HCT116 (cell line): ENCODE data around the gene DOCK3.

Source experiments
- ATF3 ChIP-seq: IDR thresholded peaks from 2 replicates; pipeline ENCODE4 v1.6.1; 2012
- CTCF ChIP-seq, 3 experiments: fragments of 200-600 bp in 1 of 3; sonication (generic) in 1 of 3; IDR thresholded peaks in 2 of 3; conservative IDR thresholded peaks in 1 of 3; 2 replicates each; pipeline ENCODE4 v1.5.1; 2012 to 2017; ENCODE audit warnings: low read depth in 2 of 3, low read length in 2 of 3, antibody characterized with exemption in 1 of 3, borderline replicate concordance in 1 of 3, control low read depth in 1 of 3, mild to moderate bottlenecking in 1 of 3, mixed read lengths in 1 of 3, mixed run types in 1 of 3, moderate library complexity in 1 of 3; ENCODE audit not compliant: insufficient read depth in 1 of 3
- ELF1 ChIP-seq: IDR thresholded peaks from 2 replicates; pipeline ENCODE4 v1.6.1; 2012; ENCODE audit warnings: low read depth, borderline replicate concordance
- EZH2phosphoT487 ChIP-seq: fragments of 200-600 bp; IDR thresholded peaks from 2 replicates; pipeline ENCODE4 v1.6.1; 2018; ENCODE audit warnings: antibody characterized with exemption, borderline replicate concordance
- POLR2AphosphoS5 ChIP-seq: IDR thresholded peaks from 2 replicates; pipeline ENCODE4 v1.6.1; 2011; ENCODE audit warnings: mild to moderate bottlenecking, low read depth, low read length, moderate library complexity
- SIN3A ChIP-seq: IDR thresholded peaks from 2 replicates; pipeline ENCODE4 v1.6.1; 2012; ENCODE audit warnings: low read depth
- SP1 ChIP-seq: IDR thresholded peaks from 2 replicates; pipeline ENCODE4 v1.6.1; 2012; ENCODE audit warnings: low read depth
- TF ChIP-seq, protein P1 (sequence below): IDR thresholded peaks from 2 replicates; pipeline ENCODE4 v1.6.1; 2012; ENCODE audit warnings: low read depth

GRCh38 chr3:51338632-51339031 lies 663.9 kb downstream of the DOCK3 start:
- no peak for TF ChIP-seq CTCF (IDR thresholded peaks at IDR 0.05 in 2 of 3, conservative IDR thresholded peaks at IDR 0.05 in 1 of 3; ENCODE audit: borderline replicate concordance in 1 of 3, insufficient read depth in 1 of 3, low read depth in 2 of 3, low read length in 2 of 3)
- no peak for TF ChIP-seq ELF1
- TF ChIP-seq, protein P1, sequence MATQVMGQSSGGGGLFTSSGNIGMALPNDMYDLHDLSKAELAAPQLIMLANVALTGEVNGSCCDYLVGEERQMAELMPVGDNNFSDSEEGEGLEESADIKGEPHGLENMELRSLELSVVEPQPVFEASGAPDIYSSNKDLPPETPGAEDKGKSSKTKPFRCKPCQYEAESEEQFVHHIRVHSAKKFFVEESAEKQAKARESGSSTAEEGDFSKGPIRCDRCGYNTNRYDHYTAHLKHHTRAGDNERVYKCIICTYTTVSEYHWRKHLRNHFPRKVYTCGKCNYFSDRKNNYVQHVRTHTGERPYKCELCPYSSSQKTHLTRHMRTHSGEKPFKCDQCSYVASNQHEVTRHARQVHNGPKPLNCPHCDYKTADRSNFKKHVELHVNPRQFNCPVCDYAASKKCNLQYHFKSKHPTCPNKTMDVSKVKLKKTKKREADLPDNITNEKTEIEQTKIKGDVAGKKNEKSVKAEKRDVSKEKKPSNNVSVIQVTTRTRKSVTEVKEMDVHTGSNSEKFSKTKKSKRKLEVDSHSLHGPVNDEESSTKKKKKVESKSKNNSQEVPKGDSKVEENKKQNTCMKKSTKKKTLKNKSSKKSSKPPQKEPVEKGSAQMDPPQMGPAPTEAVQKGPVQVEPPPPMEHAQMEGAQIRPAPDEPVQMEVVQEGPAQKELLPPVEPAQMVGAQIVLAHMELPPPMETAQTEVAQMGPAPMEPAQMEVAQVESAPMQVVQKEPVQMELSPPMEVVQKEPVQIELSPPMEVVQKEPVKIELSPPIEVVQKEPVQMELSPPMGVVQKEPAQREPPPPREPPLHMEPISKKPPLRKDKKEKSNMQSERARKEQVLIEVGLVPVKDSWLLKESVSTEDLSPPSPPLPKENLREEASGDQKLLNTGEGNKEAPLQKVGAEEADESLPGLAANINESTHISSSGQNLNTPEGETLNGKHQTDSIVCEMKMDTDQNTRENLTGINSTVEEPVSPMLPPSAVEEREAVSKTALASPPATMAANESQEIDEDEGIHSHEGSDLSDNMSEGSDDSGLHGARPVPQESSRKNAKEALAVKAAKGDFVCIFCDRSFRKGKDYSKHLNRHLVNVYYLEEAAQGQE, result no peak
- TF ChIP-seq SP1, result no peak
- no peak for TF ChIP-seq EZH2phosphoT487
- TF ChIP-seq SIN3A, result no peak
- no peak for TF ChIP-seq POLR2AphosphoS5
- no peak for TF ChIP-seq ATF3
